ENCODE results near the gene CMSS1. TPM values are rescaled to one million over a fixed set of nuclear protein-coding genes. Genes with fewer than 3 reads are reported as not detected.

Gene CMSS1
- total RNA-seq, 1 experiment from 2014 or later: 117 TPM

DNA sequence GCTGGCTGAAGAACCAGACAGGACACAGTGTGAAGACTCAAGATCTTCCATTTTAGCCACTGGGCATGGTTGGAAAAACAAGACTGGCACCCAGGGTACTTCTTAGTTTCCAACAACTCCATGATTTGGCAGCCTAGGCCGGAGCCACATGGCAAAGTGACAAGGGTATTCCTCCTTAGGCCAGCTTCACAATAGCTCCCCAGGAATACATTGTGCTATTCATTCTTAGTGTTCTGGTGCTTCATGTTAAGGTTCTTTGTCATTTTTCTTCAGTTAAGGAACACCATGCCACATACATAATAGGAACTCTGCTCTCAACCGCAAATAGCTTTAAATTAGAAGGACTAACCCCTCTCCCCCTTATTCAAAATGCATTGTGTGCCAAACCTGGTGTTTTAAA, 304.7 kb downstream of the CMSS1 start:
- Mint-ChIP-seq H3K36me3 (ENCODE audit: insufficient read depth, unreplicated experiment) (no peaks in the 10 kb centered on the region), H3K27ac (ENCODE audit: low read depth, unreplicated experiment) (no peak overlapping the region), H3K27me3 (ENCODE audit: insufficient read depth, unreplicated experiment) (no peaks in the 10 kb centered on the region), H3K4me3 (ENCODE audit: unreplicated experiment) (no peak overlapping the region), H3K9me3 (ENCODE audit: unreplicated experiment) (no peaks in the 10 kb centered on the region), H3K4me1 (ENCODE audit: insufficient read depth, unreplicated experiment) (peaks cover 11% of the 10 kb centered on the region)
- TF ChIP-seq, protein P1, sequence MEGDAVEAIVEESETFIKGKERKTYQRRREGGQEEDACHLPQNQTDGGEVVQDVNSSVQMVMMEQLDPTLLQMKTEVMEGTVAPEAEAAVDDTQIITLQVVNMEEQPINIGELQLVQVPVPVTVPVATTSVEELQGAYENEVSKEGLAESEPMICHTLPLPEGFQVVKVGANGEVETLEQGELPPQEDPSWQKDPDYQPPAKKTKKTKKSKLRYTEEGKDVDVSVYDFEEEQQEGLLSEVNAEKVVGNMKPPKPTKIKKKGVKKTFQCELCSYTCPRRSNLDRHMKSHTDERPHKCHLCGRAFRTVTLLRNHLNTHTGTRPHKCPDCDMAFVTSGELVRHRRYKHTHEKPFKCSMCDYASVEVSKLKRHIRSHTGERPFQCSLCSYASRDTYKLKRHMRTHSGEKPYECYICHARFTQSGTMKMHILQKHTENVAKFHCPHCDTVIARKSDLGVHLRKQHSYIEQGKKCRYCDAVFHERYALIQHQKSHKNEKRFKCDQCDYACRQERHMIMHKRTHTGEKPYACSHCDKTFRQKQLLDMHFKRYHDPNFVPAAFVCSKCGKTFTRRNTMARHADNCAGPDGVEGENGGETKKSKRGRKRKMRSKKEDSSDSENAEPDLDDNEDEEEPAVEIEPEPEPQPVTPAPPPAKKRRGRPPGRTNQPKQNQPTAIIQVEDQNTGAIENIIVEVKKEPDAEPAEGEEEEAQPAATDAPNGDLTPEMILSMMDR (IDR thresholded peaks at IDR 0.05; ENCODE audit: unreplicated experiment): no peak
- intact Hi-C loops (cut with micrococcal nuclease): no loop called here
- POLR2A ChIA-PET: no interaction called here
- CTCF ChIA-PET: interaction anchor here (0.8 to 1.2 kb wide), 4 partner anchors 8 to 94 kb away, joined by 3 read pairs; no protein-coding TSS in a partner anchor
- no TSS peak for BruUV-seq (replicated peaks)
- DNase-seq (ENCODE audit: unreplicated experiment): no peak

- no peaks in the 10 kb centered on the region for H3K9me3 Mint-ChIP-seq (ENCODE audit: unreplicated experiment)
- POLR2A ChIA-PET: no interaction called here
- H3K4me3 Mint-ChIP-seq (ENCODE audit: unreplicated experiment): no peak overlapping the region
- no TSS peak for BruUV-seq (replicated peaks)
- no peak for DNase-seq (ENCODE audit: unreplicated experiment)
- intact Hi-C loops (cut with micrococcal nuclease): no loop called here
- H3K27me3 Mint-ChIP-seq (ENCODE audit: insufficient read depth, unreplicated experiment): no peaks in the 10 kb centered on the region
- peaks cover 11% of the 10 kb centered on the region for H3K4me1 Mint-ChIP-seq (ENCODE audit: insufficient read depth, unreplicated experiment)
- no peak overlapping the region for H3K27ac Mint-ChIP-seq (ENCODE audit: low read depth, unreplicated experiment)
- CTCF ChIA-PET: interaction anchor here (1.2 kb wide), 2 partner anchors 9 to 69 kb away, joined by 3 read pairs; no protein-coding TSS in a partner anchor
- TF ChIP-seq, protein P1 (IDR thresholded peaks at IDR 0.05; ENCODE audit: unreplicated experiment): no peak
- no peaks in the 10 kb centered on the region for H3K36me3 Mint-ChIP-seq (ENCODE audit: insufficient read depth, unreplicated experiment)
Measured at GRCh38 chr3:100123112-100123511, 305.4 kb downstream of the CMSS1 start.

- Mint-ChIP-seq H3K36me3 (ENCODE audit: insufficient read depth, unreplicated experiment) (no peaks in the 10 kb centered on the region), H3K4me1 (ENCODE audit: insufficient read depth, unreplicated experiment) (peaks cover 11% of the 10 kb centered on the region), H3K9me3 (ENCODE audit: unreplicated experiment) (no peaks in the 10 kb centered on the region), H3K4me3 (ENCODE audit: unreplicated experiment) (no peak overlapping the region), H3K27me3 (ENCODE audit: insufficient read depth, unreplicated experiment) (no peaks in the 10 kb centered on the region), H3K27ac (ENCODE audit: low read depth, unreplicated experiment) (peak overlapping the region; percentile 16)
- intact Hi-C loops (cut with micrococcal nuclease): no loop called here
- BruUV-seq (replicated peaks): no TSS peak
- ChIA-PET POLR2A (interaction anchor here (1.6 kb wide), 1 partner anchor 10 kb away, joined by 4 read pairs; the partner anchor contains the start of gene FILIP1L), CTCF (no interaction called here)
- TF ChIP-seq, protein P1 (IDR thresholded peaks at IDR 0.05; ENCODE audit: unreplicated experiment): no peak
- no peak for DNase-seq (ENCODE audit: unreplicated experiment)
Measured at GRCh38 chr3:100124201-100124761, 306.6 kb downstream of the CMSS1 start.

DNA sequence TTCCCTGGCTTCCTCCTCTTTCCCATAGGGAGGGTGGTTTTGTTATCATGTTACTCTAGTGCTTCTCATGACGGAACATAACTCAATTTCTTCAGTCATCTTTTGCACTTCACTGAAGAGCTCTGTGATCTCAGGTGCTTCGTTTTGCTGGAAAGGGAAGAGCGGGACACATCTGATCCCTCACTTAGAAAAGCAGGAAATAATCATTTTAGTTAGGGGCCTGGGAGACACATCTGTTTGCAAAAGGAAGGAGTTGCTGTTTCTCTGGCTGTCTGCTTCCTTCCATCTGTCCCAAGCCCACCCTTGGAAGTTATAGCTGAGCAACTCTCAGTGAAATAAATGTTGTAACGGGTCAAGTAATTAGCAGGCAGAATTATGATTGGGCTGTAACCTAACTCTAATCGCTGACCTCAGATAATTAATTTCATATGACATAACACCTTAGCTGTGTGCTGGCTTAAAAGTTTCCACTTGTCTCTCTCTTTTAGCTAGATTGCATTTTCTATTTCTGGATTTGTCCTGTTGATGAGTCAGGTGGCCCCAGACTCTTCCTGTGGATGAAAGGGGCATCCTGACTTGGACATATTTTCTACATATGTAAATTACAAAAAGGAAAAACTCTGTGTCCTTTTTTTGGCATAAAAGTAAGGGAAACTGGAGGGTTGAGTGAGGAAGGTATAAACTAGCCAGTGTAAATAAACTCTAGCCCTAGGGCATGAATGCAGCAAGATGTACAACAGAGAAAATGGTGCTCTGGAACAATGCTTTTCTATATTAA, 307.7 kb downstream of the CMSS1 start:
- Mint-ChIP-seq H3K4me1 (ENCODE audit: insufficient read depth, unreplicated experiment) (peaks cover 11% of the 10 kb centered on the region), H3K4me3 (ENCODE audit: unreplicated experiment) (no peak overlapping the region), H3K9me3 (ENCODE audit: unreplicated experiment) (no peaks in the 10 kb centered on the region), H3K27ac (ENCODE audit: low read depth, unreplicated experiment) (no peak overlapping the region), H3K27me3 (ENCODE audit: insufficient read depth, unreplicated experiment) (no peaks in the 10 kb centered on the region), H3K36me3 (ENCODE audit: insufficient read depth, unreplicated experiment) (no peaks in the 10 kb centered on the region)
- TF ChIP-seq, protein P1 (IDR thresholded peaks at IDR 0.05; ENCODE audit: unreplicated experiment): no peak
- POLR2A ChIA-PET: interaction anchor here (0.6 to 1.6 kb wide), 2 partner anchors 11 to 1394 kb away, joined by 3 to 4 read pairs; partner anchors contain the start of gene FILIP1L
- intact Hi-C loops (cut with micrococcal nuclease): no loop called here
- DNase-seq (ENCODE audit: unreplicated experiment): peak; percentile 15
- no TSS peak for BruUV-seq (replicated peaks)
- CTCF ChIA-PET: interaction anchor here (0.9 to 1.0 kb wide), 2 partner anchors 56 to 129 kb away, joined by 3 read pairs; no protein-coding TSS in a partner anchor

Data from MCF 10A (cell line).